SU-DHL-6 (cell line): ENCODE results near the gene ZNF200.
A peak's percentile ranks its signal among the peaks of the same experiment; 100 is the strongest.

Source experiments
- H2AFZ ChIP-seq: fragments of 200-600 bp; sonication (generic); 2 replicates; pipeline ENCODE4 v1.6.1; 2014; ENCODE audit warnings: low read depth, mild to moderate bottlenecking, moderate library complexity, mixed read lengths, antibody characterized with exemption, low read length; ENCODE audit not compliant: severe bottlenecking
- H3F3A ChIP-seq: fragments of 200-600 bp; shearing (Covaris generic); 2 replicates; pipeline ENCODE4 v1.6.0; 2016; ENCODE audit warnings: antibody characterized with exemption, mild to moderate bottlenecking; ENCODE audit not compliant: insufficient read depth
- H3K27ac ChIP-seq: fragments of 200-600 bp; sonication (generic); 2 replicates; pipeline ENCODE4 v1.5.1; 2016; ENCODE audit warnings: low read depth, mild to moderate bottlenecking, low read length, moderate library complexity, mixed read lengths
- H3K27me3 ChIP-seq: fragments of 200-600 bp; sonication (generic), shearing (Covaris generic); 2 replicates; pipeline ENCODE4 v1.6.0; 2014; ENCODE audit warnings: mild to moderate bottlenecking, low read length
- H3K36me3 ChIP-seq: fragments of 200-600 bp; sonication (generic); 2 replicates; pipeline ENCODE4 v1.6.1; 2014; ENCODE audit warnings: mild to moderate bottlenecking, low read length, mixed read lengths
- H3K4me2 ChIP-seq: fragments of 300-600, 200-600 bp; shearing (Covaris generic), sonication (generic); 2 replicates; pipeline ENCODE4 v1.6.0; 2014; ENCODE audit warnings: low read length, low read depth, mild to moderate bottlenecking; ENCODE audit not compliant: poor library complexity, severe bottlenecking
- H3K4me3 ChIP-seq: fragments of 200-600 bp; sonication (generic); 2 replicates; pipeline ENCODE4 v1.5.1; 2014; ENCODE audit warnings: antibody characterized with exemption, low read length, mild to moderate bottlenecking, mixed read lengths; ENCODE audit not compliant: insufficient read depth, poor library complexity, severe bottlenecking
- H3K79me2 ChIP-seq: fragments of 200-600 bp; sonication (generic); 2 replicates; pipeline ENCODE4 v1.6.1; 2014; ENCODE audit warnings: mild to moderate bottlenecking, low read length, moderate library complexity; ENCODE audit not compliant: insufficient read depth
- H3K9ac ChIP-seq: fragments of 200-600 bp; sonication (generic); 2 replicates; pipeline ENCODE4 v1.7.0; 2014; ENCODE audit warnings: mild to moderate bottlenecking, low read length
- H3K9me2 ChIP-seq: fragments of 200-600 bp; sonication (generic); replicated peaks from 2 replicates; pipeline ENCODE4 v1.6.1; 2014; ENCODE audit warnings: low read length; ENCODE audit not compliant: insufficient read depth
- H3K9me3 ChIP-seq: fragments of 200-600 bp; sonication (generic); 2 replicates; pipeline ENCODE4 v1.6.1; 2014; ENCODE audit warnings: low read length, mixed read lengths; ENCODE audit not compliant: insufficient read depth
- H4K20me1 ChIP-seq: fragments of 200-600 bp; sonication (generic); 2 replicates; pipeline ENCODE4 v1.6.1; 2014; ENCODE audit warnings: low read depth, mild to moderate bottlenecking, antibody characterized with exemption, low read length, moderate library complexity, mixed read lengths
- CTCF ChIP-seq: fragments of 200-600 bp; sonication (generic); IDR thresholded peaks from one replicate; pipeline ENCODE4 v1.5.1; 2017; ENCODE audit warnings: antibody characterized with exemption, mild to moderate bottlenecking, low read length, moderate library complexity; ENCODE audit not compliant: insufficient read depth, poor library complexity, severe bottlenecking
- EZH2phosphoT487 ChIP-seq: fragments of 200-600 bp; sonication (generic), shearing (Covaris generic); conservative IDR thresholded peaks from 2 replicates; pipeline ENCODE4 v1.6.1; 2018; ENCODE audit warnings: mild to moderate bottlenecking, antibody characterized with exemption, low read length, moderate library complexity, mixed read lengths

Gene ZNF200

GRCh38 chr16:3179651-3180050, 55.3 kb downstream of the ZNF200 start:
- no peak overlapping the region for H2AFZ ChIP-seq
- no peaks in the 10 kb centered on the region for H4K20me1 ChIP-seq
- no peak overlapping the region for H3K4me2 ChIP-seq
- no peaks in the 10 kb centered on the region for H3K9me3 ChIP-seq
- H3K27me3 ChIP-seq: no peaks in the 10 kb centered on the region
- H3F3A ChIP-seq: no peaks in the 10 kb centered on the region
- no peaks in the 10 kb centered on the region for H3K36me3 ChIP-seq
- no peaks in the 10 kb centered on the region for H3K9me2 ChIP-seq
- no peak overlapping the region for H3K9ac ChIP-seq
- H3K79me2 ChIP-seq: no peaks in the 10 kb centered on the region
- H3K27ac ChIP-seq: no peak overlapping the region
- no peak for TF ChIP-seq CTCF
- TF ChIP-seq EZH2phosphoT487: no peak
- no peak overlapping the region for H3K4me3 ChIP-seq

- Histone ChIP-seq H3K9ac (no peak overlapping the region), H3K9me2 (no peaks in the 10 kb centered on the region), H3K9me3 (no peaks in the 10 kb centered on the region), H3K36me3 (no peaks in the 10 kb centered on the region), H3K4me2 (no peak overlapping the region), H2AFZ (no peak overlapping the region), H4K20me1 (no peaks in the 10 kb centered on the region), H3K79me2 (no peaks in the 10 kb centered on the region), H3F3A (no peaks in the 10 kb centered on the region), H3K27ac (no peak overlapping the region), H3K27me3 (no peaks in the 10 kb centered on the region), H3K4me3 (no peak overlapping the region)
- TF ChIP-seq CTCF: no peak
- TF ChIP-seq EZH2phosphoT487: no peak
Observed at GRCh38 chr16:3175157-3176093, 59.5 kb downstream of the ZNF200 start.

GRCh38 chr16:3174618-3175148, 60.3 kb downstream of the ZNF200 start:
- Histone ChIP-seq H3K36me3 (no peaks in the 10 kb centered on the region), H4K20me1 (no peaks in the 10 kb centered on the region), H3K4me2 (peak overlapping the region; percentile 50), H3K9ac (no peak overlapping the region), H3K27ac (no peak overlapping the region), H2AFZ (no peak overlapping the region), H3K9me2 (no peaks in the 10 kb centered on the region), H3K4me3 (no peak overlapping the region), H3K79me2 (no peaks in the 10 kb centered on the region), H3F3A (no peaks in the 10 kb centered on the region), H3K9me3 (no peaks in the 10 kb centered on the region), H3K27me3 (no peaks in the 10 kb centered on the region)
- TF ChIP-seq EZH2phosphoT487 (no peak), CTCF (no peak)
